MG63 (cell line): ENCODE results near the gene TNFRSF12A. TPM values are rescaled to one million over a fixed set of nuclear protein-coding genes. Genes with fewer than 3 reads are reported as not detected.
A peak's percentile ranks its signal among the peaks of the same experiment; 100 is the strongest.
"Not testable (repeated sequence)": the region's sequence is repeated elsewhere in the genome, so short reads cannot be mapped to it uniquely, and the experiment has no call there.

Experiments used
- DNase-seq: peaks from one replicate; pipeline ENCODE4 v3.0.0-alpha.2; 2020
- H3K27me3 ChIP-seq: fragments of 250-450 bp; sonication (Bioruptor Pico); 2 replicates; pipeline ENCODE4 v1.5.1; 2020; ENCODE audit warnings: mild to moderate bottlenecking, moderate library complexity
- H3K36me3 ChIP-seq: fragments of 250-450 bp; sonication (Bioruptor Pico); 2 replicates; pipeline ENCODE4 v1.5.1; 2020; ENCODE audit warnings: mild to moderate bottlenecking, moderate library complexity
- H3K4me3 ChIP-seq: fragments of 250-450 bp; sonication (Bioruptor Pico); 2 replicates; pipeline ENCODE4 v1.5.1; 2020; ENCODE audit warnings: mild to moderate bottlenecking, moderate library complexity
- H3K9me3 ChIP-seq: fragments of 250-450 bp; sonication (Bioruptor Pico); 2 replicates; pipeline ENCODE4 v1.5.1; 2020; ENCODE audit warnings: mild to moderate bottlenecking, moderate library complexity
- total RNA-seq: library from RNA; depleted of rRNA; stranded (reverse); fragments of >200 nt; shearing (Covaris generic); gene quantifications from 2 replicates; pipeline ENCODE4 v1.2.3, GENCODE V29; 2014; ENCODE audit warnings: low replicate concordance; rRNA removed

TNFRSF12A gene
- total RNA-seq, 1 experiment from 2014 or later: 541 TPM

GRCh38 chr16:3063625-3064386 lies 43.6 kb downstream of the TNFRSF12A start:
- Histone ChIP-seq H3K36me3 (no peaks in the 10 kb centered on the region), H3K27me3 (no peaks in the 10 kb centered on the region), H3K4me3 (no peak overlapping the region), H3K9me3 (no peaks in the 10 kb centered on the region)
- DNase-seq: no peak

GRCh38 chr16:3065069-3065741 lies 45.0 kb downstream of the TNFRSF12A start, which contains the start of gene IL32:
IL32 (plus strand) TSS chr16:3065640; CDS start chr16:3065812, 172 bp downstream.
- no peaks in the 10 kb centered on the region for H3K27me3 ChIP-seq
- no peaks in the 10 kb centered on the region for H3K9me3 ChIP-seq
- peak; percentile 70 for DNase-seq
- H3K4me3 ChIP-seq: no peak within 1 kb of the TSS
- no peaks in the 10 kb centered on the region for H3K36me3 ChIP-seq

GRCh38 chr16:3065742-3066439 lies 45.7 kb downstream of the TNFRSF12A start:
- H3K27me3 ChIP-seq: no peaks in the 10 kb centered on the region
- no peaks in the 10 kb centered on the region for H3K36me3 ChIP-seq
- H3K9me3 ChIP-seq: no peaks in the 10 kb centered on the region
- DNase-seq: no peak
- H3K4me3 ChIP-seq: no peak overlapping the region

- no peaks in the 10 kb centered on the region for H3K9me3 ChIP-seq
- DNase-seq: no peak
- no peaks in the 10 kb centered on the region for H3K36me3 ChIP-seq
- H3K27me3 ChIP-seq: no peaks in the 10 kb centered on the region
- no peak overlapping the region for H3K4me3 ChIP-seq
Observed at GRCh38 chr16:3066440-3066748, 46.2 kb downstream of the TNFRSF12A start.

GRCh38 chr16:3068487-3068886 lies 48.3 kb downstream of the TNFRSF12A start:
- H3K36me3 ChIP-seq: no peaks in the 10 kb centered on the region
- DNase-seq: no peak
- H3K27me3 ChIP-seq: no peaks in the 10 kb centered on the region
- no peaks in the 10 kb centered on the region for H3K9me3 ChIP-seq
- H3K4me3 ChIP-seq: no peak overlapping the region

- H3K4me3 ChIP-seq, H3K9me3 ChIP-seq, DNase-seq, H3K27me3 ChIP-seq, H3K36me3 ChIP-seq: not testable (repeated sequence)
Observed at GRCh38 chr16:3069146-3069545, 49.0 kb downstream of the TNFRSF12A start.

- no peaks in the 10 kb centered on the region for H3K9me3 ChIP-seq
- H3K27me3 ChIP-seq: peaks cover 4% of the 10 kb centered on the region; the same call in 1 of the 2 replicates
- no peak overlapping the region for H3K4me3 ChIP-seq
- H3K36me3 ChIP-seq: no peaks in the 10 kb centered on the region
- DNase-seq: no peak
Observed at GRCh38 chr16:3070608-3071111, 50.5 kb downstream of the TNFRSF12A start.

GRCh38 chr16:3071655-3072054 lies 51.5 kb downstream of the TNFRSF12A start:
- Histone ChIP-seq H3K4me3 (no peak overlapping the region), H3K9me3 (no peaks in the 10 kb centered on the region), H3K36me3 (no peaks in the 10 kb centered on the region), H3K27me3 (peaks cover 6% of the 10 kb centered on the region)
- no peak for DNase-seq

Other genes with a start within 250 kb of the TNFRSF12A start
- gene ELOB, start 243.1 kb upstream of the TNFRSF12A start, total RNA-seq: 309 and 3,594 TPM in 2 replicates
- gene PRSS33, start 232.8 kb upstream of the TNFRSF12A start, total RNA-seq: not detected in 2 replicates
- gene PRSS41, start 221.9 kb upstream of the TNFRSF12A start, total RNA-seq: not detected in 2 replicates
- gene PRSS21, start 203.1 kb upstream of the TNFRSF12A start, total RNA-seq: 5.8 and 11.9 TPM in 2 replicates
- 2.7 TPM in 1 of 2 replicates, not detected in the other for gene ZG16B, start 190.1 kb upstream of the TNFRSF12A start, total RNA-seq
- gene PRSS22, start 162.2 kb upstream of the TNFRSF12A start, total RNA-seq: not detected in 2 replicates
- 176 and 179 TPM in 2 replicates for gene FLYWCH2, start 137.2 kb upstream of the TNFRSF12A start, total RNA-seq
- 112 and 126 TPM in 2 replicates for gene FLYWCH1, start 108.4 kb upstream of the TNFRSF12A start, total RNA-seq
- gene KREMEN2, start 56.1 kb upstream of the TNFRSF12A start, total RNA-seq: 0.26 and 1.0 TPM in 2 replicates
- gene PAQR4, start 51.0 kb upstream of the TNFRSF12A start, total RNA-seq: 23.5 and 38.1 TPM in 2 replicates
- gene PKMYT1, start 39.9 kb upstream of the TNFRSF12A start, total RNA-seq: 12.0 and 30.3 TPM in 2 replicates
- not detected in 2 replicates for gene CLDN9, start 7.4 kb upstream of the TNFRSF12A start, total RNA-seq
- not detected in 2 replicates for gene CLDN6, start 2.2 kb upstream of the TNFRSF12A start, total RNA-seq
- gene HCFC1R1, start 3.6 kb downstream of the TNFRSF12A start, total RNA-seq: 2.9 and 60.7 TPM in 2 replicates
- gene THOC6, start 3.7 kb downstream of the TNFRSF12A start, total RNA-seq: 63.2 and 118 TPM in 2 replicates
- gene BICDL2, start 16.6 kb downstream of the TNFRSF12A start, total RNA-seq: not detected in 2 replicates
- not detected in 2 replicates for gene MMP25, start 26.2 kb downstream of the TNFRSF12A start, total RNA-seq
- gene IL32, start 45.3 kb downstream of the TNFRSF12A start, total RNA-seq: 4.4 and 11.5 TPM in 2 replicates
- not detected in 2 replicates for gene ZSCAN10, start 78.9 kb downstream of the TNFRSF12A start, total RNA-seq
- 15.5 and 22.6 TPM in 2 replicates for gene ZNF205, start 92.2 kb downstream of the TNFRSF12A start, total RNA-seq
- 2.8 and 11.9 TPM in 2 replicates for gene ZNF213, start 114.7 kb downstream of the TNFRSF12A start, total RNA-seq
- not detected in 2 replicates for gene OR1F1, start 167.8 kb downstream of the TNFRSF12A start, total RNA-seq
- gene ZNF200, start 214.8 kb downstream of the TNFRSF12A start, total RNA-seq: 3.4 and 5.8 TPM in 2 replicates
- gene MEFV, start 236.3 kb downstream of the TNFRSF12A start, total RNA-seq: 0.07 TPM in 1 of 2 replicates, not detected in the other